HCT116 (cell line): ENCODE results near the gene KCTD10. TPM values are rescaled to one million over a fixed set of nuclear protein-coding genes. Genes with fewer than 3 reads are reported as not detected.

Source experiments
- ATAC-seq: fragments of 200-7000 bp; cut with Tn5 transposase; 2 replicates; pipeline ENCODE4 v1.9.1; 2020; ENCODE audit warnings: mild to moderate bottlenecking, moderate library complexity
- BruUV-seq: library from RNA; stranded (reverse); fragments of 400-500 nt; replicated peaks from 2 replicates; lab custom pipeline; 2021; lab: Mats Ljungman, UMichigan
- CTCF ChIA-PET: fragments of 300-600 bp; sonication (Branson Sonifier 250); formaldehyde crosslinking; loops from one replicate; lab custom pipeline; 2021; ENCODE audit warnings: antibody characterized with exemption; lab: Charles Lee
- POLR2A ChIA-PET: fragments of 300-600, 350-600 bp; sonication (Branson Sonifier 250); formaldehyde crosslinking; loops from one replicate; lab custom pipeline; 2021; ENCODE audit warnings: antibody characterized with exemption; lab: Charles Lee
- RAD21 ChIA-PET, 2 experiments: fragments of 300-600 bp; sonication (Branson Sonifier 250); formaldehyde crosslinking; loops; one replicate each; lab custom pipeline; 2023; ENCODE audit warnings: low total read pairs in 2 of 2; ENCODE audit not compliant: uncharacterized antibody in 2 of 2, unreplicated experiment in 2 of 2, low non-redundant PET in 1 of 2; lab: Charles Lee
- DNase-seq: peaks from one replicate; pipeline ENCODE4 v3.0.0-alpha.2; 2010; ENCODE audit warnings: low read depth, low spot score
- H2AFZ ChIP-seq: fragments of 200-600 bp; shearing (Covaris generic), sonication (generic); 2 replicates; pipeline ENCODE4 v1.6.1; 2017; ENCODE audit warnings: low read depth, mixed run types, mixed read lengths, antibody characterized with exemption, low read length; ENCODE audit not compliant: poor library complexity, severe bottlenecking
- H3K27ac ChIP-seq: 2 replicates; pipeline ENCODE4 v1.5.1; 2012; ENCODE audit warnings: low read depth, low read length
- H3K27me3 ChIP-seq: fragments of 200-600 bp; sonication (generic); 2 replicates; pipeline ENCODE4 v1.6.1; 2016; ENCODE audit warnings: mixed run types, low read length, mixed read lengths; ENCODE audit not compliant: insufficient read depth
- H3K36me3 ChIP-seq, 2 experiments: fragments of 200-500 bp in 1 of 2; fragments of 200-600 bp in 1 of 2; sonication (Bioruptor generic) in 1 of 2; sonication (generic) in 1 of 2; 2 replicates each; pipeline versions ENCODE4 v1.5.1 to v1.6.1; 2014 to 2016; ENCODE audit warnings: low read length in 2 of 2, inconsistent platforms in 1 of 2, mixed read lengths in 1 of 2, mixed run types in 1 of 2; ENCODE audit not compliant: insufficient read depth in 2 of 2, control insufficient read depth in 1 of 2
- H3K4me1 ChIP-seq, 2 experiments: fragments of 200-600 bp in 1 of 2; sonication (generic) in 1 of 2; 2 replicates each; pipeline versions ENCODE4 v1.5.1 to v1.6.1; 2012 to 2017; ENCODE audit warnings: low read length in 2 of 2, inconsistent platforms in 1 of 2, mild to moderate bottlenecking in 1 of 2, mixed read lengths in 1 of 2, mixed run types in 1 of 2, moderate library complexity in 1 of 2; ENCODE audit not compliant: insufficient read depth in 2 of 2, control insufficient read depth in 1 of 2
- H3K4me2 ChIP-seq: fragments of 200-600 bp; sonication (generic); 2 replicates; pipeline ENCODE4 v1.6.1; 2017; ENCODE audit warnings: mixed run types, low read length, mixed read lengths
- H3K4me3 ChIP-seq, 2 experiments: fragments of 200-600 bp in 1 of 2; sonication (generic) in 1 of 2; replicated peaks in 1 of 2; 2 replicates each; pipeline ENCODE4 v1.5.1; 2011 to 2016; ENCODE audit warnings: low read length in 2 of 2, control low read depth in 1 of 2, low read depth in 1 of 2, mild to moderate bottlenecking in 1 of 2, mixed read lengths in 1 of 2, mixed run types in 1 of 2
- H3K79me2 ChIP-seq: fragments of 200-600 bp; sonication (generic); 2 replicates; pipeline ENCODE4 v1.6.1; 2017; ENCODE audit warnings: mild to moderate bottlenecking, mixed run types, low read length, moderate library complexity, mixed read lengths; ENCODE audit not compliant: insufficient read depth
- H3K9ac ChIP-seq: fragments of 200-600 bp; sonication (generic); 2 replicates; pipeline ENCODE4 v1.6.1; 2016; ENCODE audit warnings: low read length, mixed read lengths
- H3K9me2 ChIP-seq: fragments of 200-600 bp; sonication (generic), shearing (Covaris generic); 2 replicates; pipeline ENCODE4 v1.6.1; 2017; ENCODE audit warnings: mixed run types, mild to moderate bottlenecking, moderate library complexity; ENCODE audit not compliant: insufficient read depth
- H3K9me3 ChIP-seq, 2 experiments: fragments of 200-500 bp in 1 of 2; fragments of 200-600 bp in 1 of 2; sonication (Bioruptor generic) in 1 of 2; sonication (generic) in 1 of 2; 2 replicates each; pipeline ENCODE4 v1.6.1; 2014 to 2017; ENCODE audit warnings: low read length in 2 of 2, mixed read lengths in 2 of 2, inconsistent platforms in 1 of 2, low read depth in 1 of 2, mild to moderate bottlenecking in 1 of 2, mixed run types in 1 of 2, moderate library complexity in 1 of 2; ENCODE audit not compliant: control insufficient read depth in 1 of 2, insufficient read depth in 1 of 2
- H4K20me1 ChIP-seq: fragments of 200-600 bp; sonication (generic), shearing (Covaris generic); 2 replicates; pipeline ENCODE4 v1.6.1; 2017; ENCODE audit warnings: mixed run types, mild to moderate bottlenecking, moderate library complexity; ENCODE audit not compliant: insufficient read depth
- CBX3 ChIP-seq: IDR thresholded peaks from 2 replicates; pipeline ENCODE4 v1.6.1; 2012; ENCODE audit warnings: low read depth
- CEBPB ChIP-seq: IDR thresholded peaks from 2 replicates; pipeline ENCODE4 v1.6.1; 2012; ENCODE audit warnings: low read depth
- EGR1 ChIP-seq: IDR thresholded peaks from 2 replicates; pipeline ENCODE4 v1.6.1; 2012; ENCODE audit warnings: low read depth
- ELF1 ChIP-seq: IDR thresholded peaks from 2 replicates; pipeline ENCODE4 v1.6.1; 2012; ENCODE audit warnings: low read depth, borderline replicate concordance
- EZH2 ChIP-seq: fragments of 200-600 bp; sonication (generic); IDR thresholded peaks from 2 replicates; pipeline ENCODE4 v1.6.1; 2017; ENCODE audit warnings: antibody characterized with exemption, mixed run types
- FOSL1 ChIP-seq: IDR thresholded peaks from 2 replicates; pipeline ENCODE4 v1.6.1; 2012; ENCODE audit warnings: low read depth
- MAX ChIP-seq: IDR thresholded peaks from 2 replicates; pipeline ENCODE4 v1.6.1; 2012
- POLR2A ChIP-seq: IDR thresholded peaks from 2 replicates; pipeline ENCODE4 v1.7.0; 2011; ENCODE audit warnings: borderline replicate concordance; ENCODE audit not compliant: insufficient read depth, insufficient read length; ENCODE audit errors: extremely low read depth
- RAD21 ChIP-seq: IDR thresholded peaks from 2 replicates; pipeline ENCODE4 v1.6.1; 2012; ENCODE audit warnings: low read depth, mild to moderate bottlenecking
- REST ChIP-seq: IDR thresholded peaks from 2 replicates; pipeline ENCODE4 v1.6.1; 2012; ENCODE audit warnings: low read depth
- SIN3A ChIP-seq: IDR thresholded peaks from 2 replicates; pipeline ENCODE4 v1.6.1; 2012; ENCODE audit warnings: low read depth
- SP1 ChIP-seq: IDR thresholded peaks from 2 replicates; pipeline ENCODE4 v1.6.1; 2012; ENCODE audit warnings: low read depth
- SRF ChIP-seq: IDR thresholded peaks from 2 replicates; pipeline ENCODE4 v1.6.1; 2012; ENCODE audit warnings: low read depth
- YY1 ChIP-seq: IDR thresholded peaks from 2 replicates; pipeline ENCODE4 v1.6.1; 2011; ENCODE audit warnings: low read length, low read depth, moderate library complexity, mild to moderate bottlenecking; ENCODE audit not compliant: insufficient replicate concordance; ENCODE audit errors: extremely low read depth
- ZBTB33 ChIP-seq: IDR thresholded peaks from 2 replicates; pipeline ENCODE4 v1.6.1; 2011; ENCODE audit warnings: mild to moderate bottlenecking, low read length, moderate library complexity; ENCODE audit not compliant: insufficient replicate concordance; ENCODE audit errors: extremely low read depth
- ZNF274 ChIP-seq: fragments of 200-500 bp; sonication (Bioruptor generic); IDR thresholded peaks from 2 replicates; pipeline ENCODE4 v1.6.1; 2014; ENCODE audit warnings: mild to moderate bottlenecking, low read depth, low read length, inconsistent platforms
- intact Hi-C: fragments of 100-400 bp; cut with micrococcal nuclease; formaldehyde crosslinking; loops from 2 replicates; pipeline ENCODE4 v1.10.0; 2022
- total RNA-seq: library from RNA; stranded (reverse); gene quantifications from one replicate; pipeline ENCODE4 v1.2.1, GENCODE V29; 2021; ENCODE audit not compliant: unreplicated experiment
- TF ChIP-seq, protein P1 (sequence below): IDR thresholded peaks from 2 replicates; pipeline ENCODE4 v1.6.1; 2012

Gene KCTD10
- total RNA-seq, 1 experiment from 2014 or later = 34.7 TPM

DNA sequence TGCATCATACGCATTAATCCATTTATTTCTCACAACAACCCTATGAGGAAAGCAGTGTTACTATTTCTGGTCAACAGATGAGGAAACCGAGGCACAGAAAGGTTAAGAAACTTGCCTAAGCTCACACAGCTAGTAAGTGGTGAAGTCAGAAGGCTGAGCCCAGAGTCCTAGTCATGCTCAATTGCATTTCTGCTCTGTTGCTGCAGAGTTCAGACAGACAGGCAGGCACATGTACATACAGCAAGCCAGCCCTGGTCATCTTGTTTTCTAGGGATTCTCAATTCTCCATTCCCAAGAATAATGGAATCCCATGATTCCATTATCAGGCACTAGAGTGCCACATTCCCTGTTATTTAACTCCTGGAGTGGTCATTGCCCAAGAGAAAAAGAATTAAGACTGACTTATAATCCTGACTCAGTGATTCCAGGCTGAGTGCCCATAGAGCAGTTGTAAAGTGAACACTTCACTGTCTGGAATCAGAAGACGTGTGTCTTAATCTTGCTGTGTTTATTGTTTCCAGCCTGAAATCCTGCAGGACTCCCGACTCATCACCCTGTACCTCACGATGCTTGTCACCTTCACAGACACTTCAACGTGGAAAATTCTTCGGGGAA, 11.1 kb upstream of the KCTD10 start:
- Histone ChIP-seq H3K36me3 (peaks cover 26 to 45% of the 10 kb centered on the region in 2 experiments), H3K79me2 (no peaks in the 10 kb centered on the region), H3K9me2 (no peaks in the 10 kb centered on the region), H3K4me1 (no peaks in the 10 kb centered on the region), H3K27me3 (no peaks in the 10 kb centered on the region), H4K20me1 (no peaks in the 10 kb centered on the region), H3K4me3 (no peak overlapping the region), H3K27ac (no peak overlapping the region), H2AFZ (no peak overlapping the region), H3K9me3 (no peaks in the 10 kb centered on the region), H3K9ac (no peak overlapping the region), H3K4me2 (no peak overlapping the region)
- BruUV-seq = no TSS peak
- intact Hi-C loops = no loop called here
- RAD21 ChIA-PET = no interaction called here
- ATAC-seq (no peak), DNase-seq (no peak)
- POLR2A ChIA-PET = no interaction called here
- CTCF ChIA-PET = no interaction called here
- TF ChIP-seq ZNF274 = no peak
- TF ChIP-seq EZH2 = no peak
- no peak for TF ChIP-seq REST
- no peak for TF ChIP-seq MAX
- TF ChIP-seq ZBTB33 = no peak
- TF ChIP-seq SIN3A = no peak
- TF ChIP-seq CBX3 = no peak
- no peak for TF ChIP-seq POLR2A
- TF ChIP-seq, protein P1, sequence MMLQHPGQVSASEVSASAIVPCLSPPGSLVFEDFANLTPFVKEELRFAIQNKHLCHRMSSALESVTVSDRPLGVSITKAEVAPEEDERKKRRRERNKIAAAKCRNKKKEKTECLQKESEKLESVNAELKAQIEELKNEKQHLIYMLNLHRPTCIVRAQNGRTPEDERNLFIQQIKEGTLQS = no peak
- no peak for TF ChIP-seq CEBPB
- TF ChIP-seq ELF1 = no peak
- TF ChIP-seq SRF = no peak
- TF ChIP-seq SP1 = no peak
- no peak for TF ChIP-seq YY1
- no peak for TF ChIP-seq RAD21
- TF ChIP-seq FOSL1 = no peak
- TF ChIP-seq EGR1 = no peak
